ENCODE data around the gene TRMT11. TPM values are rescaled to one million over a fixed set of nuclear protein-coding genes. Genes with fewer than 3 reads are reported as not detected.

The TRMT11 gene
- total RNA-seq, 1 donor from 2014 or later: 105 TPM

- H4K20me1 ChIP-seq (ENCODE audit: low read depth): peaks cover 28% of the 10 kb centered on the region
- H3K9me3 Mint-ChIP-seq: no peaks in the 10 kb centered on the region
- peak overlapping the region; percentile 59 for H3K9ac ChIP-seq
- no peak overlapping the region for H3K27ac Mint-ChIP-seq
- H3K27me3 ChIP-seq: no peaks in the 10 kb centered on the region
- no peaks in the 10 kb centered on the region for H3K9me3 ChIP-seq (ENCODE audit: low read depth)
- H3K4me3 ChIP-seq: peak overlapping the region; percentile 73
- no peaks in the 10 kb centered on the region for H3K27me3 Mint-ChIP-seq (ENCODE audit: insufficient read depth, low read depth)
- no peak overlapping the region for H3K4me3 Mint-ChIP-seq
- H3K4me1 Mint-ChIP-seq: peaks cover 5% of the 10 kb centered on the region
- H3K27ac ChIP-seq: no peak overlapping the region
- peak overlapping the region; percentile 77 for H3K4me2 ChIP-seq
- H3K36me3 Mint-ChIP-seq: no peaks in the 10 kb centered on the region
- peaks cover 65% of the 10 kb centered on the region for H3K79me2 ChIP-seq (ENCODE audit: low read depth)
- H3F3A ChIP-seq (ENCODE audit: low read depth): peaks cover 30% of the 10 kb centered on the region
- H3K4me1 ChIP-seq: peaks cover 39% of the 10 kb centered on the region
- TF ChIP-seq EZH2 (IDR thresholded peaks at IDR 0.05): no peak
- TF ChIP-seq EZH2phosphoT487 (IDR thresholded peaks at IDR 0.05): no peak
- TF ChIP-seq, protein P1, sequence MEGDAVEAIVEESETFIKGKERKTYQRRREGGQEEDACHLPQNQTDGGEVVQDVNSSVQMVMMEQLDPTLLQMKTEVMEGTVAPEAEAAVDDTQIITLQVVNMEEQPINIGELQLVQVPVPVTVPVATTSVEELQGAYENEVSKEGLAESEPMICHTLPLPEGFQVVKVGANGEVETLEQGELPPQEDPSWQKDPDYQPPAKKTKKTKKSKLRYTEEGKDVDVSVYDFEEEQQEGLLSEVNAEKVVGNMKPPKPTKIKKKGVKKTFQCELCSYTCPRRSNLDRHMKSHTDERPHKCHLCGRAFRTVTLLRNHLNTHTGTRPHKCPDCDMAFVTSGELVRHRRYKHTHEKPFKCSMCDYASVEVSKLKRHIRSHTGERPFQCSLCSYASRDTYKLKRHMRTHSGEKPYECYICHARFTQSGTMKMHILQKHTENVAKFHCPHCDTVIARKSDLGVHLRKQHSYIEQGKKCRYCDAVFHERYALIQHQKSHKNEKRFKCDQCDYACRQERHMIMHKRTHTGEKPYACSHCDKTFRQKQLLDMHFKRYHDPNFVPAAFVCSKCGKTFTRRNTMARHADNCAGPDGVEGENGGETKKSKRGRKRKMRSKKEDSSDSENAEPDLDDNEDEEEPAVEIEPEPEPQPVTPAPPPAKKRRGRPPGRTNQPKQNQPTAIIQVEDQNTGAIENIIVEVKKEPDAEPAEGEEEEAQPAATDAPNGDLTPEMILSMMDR (IDR thresholded peaks at IDR 0.05): no peak
- peak overlapping the region; percentile 67 for H2AFZ ChIP-seq (replicated peaks)
- no peak for DNase-seq (ENCODE audit: low spot score)
- no peaks in the 10 kb centered on the region for H3K36me3 ChIP-seq
These were observed 782 bp downstream of the TRMT11 start for GRCh38 chr6:125987026-125987617.

DNA sequence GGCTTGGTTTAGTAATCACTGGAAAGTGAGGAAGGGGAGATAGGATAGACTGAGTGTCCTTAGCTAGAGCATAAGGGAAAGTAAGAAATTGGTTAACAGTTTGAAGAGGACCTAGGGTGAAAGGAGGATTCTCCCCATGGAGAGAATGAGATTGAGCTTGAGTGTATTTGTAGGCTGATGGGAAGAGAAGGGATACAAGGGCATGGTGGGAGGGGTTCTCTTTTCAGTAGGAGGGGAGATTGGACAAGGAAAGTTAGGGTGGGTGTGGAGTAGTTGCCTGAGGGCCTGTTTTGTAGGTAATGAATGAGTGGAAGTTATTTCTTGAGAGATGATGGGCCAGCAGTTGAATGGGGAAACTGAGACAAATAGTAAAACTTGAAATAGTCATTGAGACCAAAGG is 1.9 kb downstream of the TRMT11 start:
- Histone ChIP-seq H3K27ac (no peak overlapping the region), H3K4me2 (peak overlapping the region; percentile 77), H3F3A (ENCODE audit: low read depth) (peaks cover 30% of the 10 kb centered on the region), H3K79me2 (ENCODE audit: low read depth) (peaks cover 77% of the 10 kb centered on the region), H3K4me3 (peak overlapping the region; percentile 73), H2AFZ (replicated peaks) (no peak overlapping the region), H3K9ac (no peak overlapping the region), H3K27me3 (no peaks in the 10 kb centered on the region), H3K9me3 (ENCODE audit: low read depth) (no peaks in the 10 kb centered on the region), H4K20me1 (ENCODE audit: low read depth) (peaks cover 37% of the 10 kb centered on the region), H3K36me3 (no peaks in the 10 kb centered on the region), H3K4me1 (peaks cover 39% of the 10 kb centered on the region)
- TF ChIP-seq, protein P1 (IDR thresholded peaks at IDR 0.05): no peak
- no peak for TF ChIP-seq EZH2 (IDR thresholded peaks at IDR 0.05)
- no peak for TF ChIP-seq EZH2phosphoT487 (IDR thresholded peaks at IDR 0.05)
- Mint-ChIP-seq H3K4me3 (no peak overlapping the region), H3K27ac (no peak overlapping the region), H3K4me1 (peaks cover 5% of the 10 kb centered on the region), H3K9me3 (no peaks in the 10 kb centered on the region), H3K36me3 (no peaks in the 10 kb centered on the region), H3K27me3 (ENCODE audit: insufficient read depth, low read depth) (no peaks in the 10 kb centered on the region)
- no peak for DNase-seq (ENCODE audit: low spot score)

DNA sequence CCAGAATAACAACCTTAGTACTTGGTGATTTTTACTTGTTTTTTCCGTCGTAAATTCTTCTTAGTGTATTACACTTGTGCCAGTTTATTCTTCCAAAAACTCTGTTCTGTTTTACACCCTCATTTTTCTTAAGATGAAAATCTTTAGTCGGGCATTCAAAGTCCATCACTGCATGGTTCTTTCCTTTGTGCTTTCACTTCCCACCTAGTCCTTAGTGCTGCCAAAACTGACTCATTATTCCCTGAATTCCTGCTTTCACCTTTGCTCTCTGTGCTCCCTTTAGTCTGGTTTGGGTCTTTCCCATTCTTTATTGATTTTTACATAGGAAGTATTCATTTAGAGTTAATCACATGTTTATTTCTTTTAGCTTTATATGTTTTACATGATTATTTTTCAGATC is 3.3 kb downstream of the TRMT11 start:
- Histone ChIP-seq H3K36me3 (no peaks in the 10 kb centered on the region), H4K20me1 (ENCODE audit: low read depth) (peaks cover 44% of the 10 kb centered on the region), H3K4me3 (peak overlapping the region; percentile 13), H3K79me2 (ENCODE audit: low read depth) (peaks cover 90% of the 10 kb centered on the region), H3K27ac (peak overlapping the region; percentile 21), H3K9ac (no peak overlapping the region), H3F3A (ENCODE audit: low read depth) (peaks cover 36% of the 10 kb centered on the region), H3K4me1 (peaks cover 39% of the 10 kb centered on the region), H3K27me3 (no peaks in the 10 kb centered on the region), H2AFZ (replicated peaks) (no peak overlapping the region), H3K4me2 (peak overlapping the region; percentile 48), H3K9me3 (ENCODE audit: low read depth) (no peaks in the 10 kb centered on the region)
- no peaks in the 10 kb centered on the region for H3K36me3 Mint-ChIP-seq
- no peak for DNase-seq (ENCODE audit: low spot score)
- TF ChIP-seq EZH2phosphoT487 (IDR thresholded peaks at IDR 0.05): no peak
- no peak for TF ChIP-seq EZH2 (IDR thresholded peaks at IDR 0.05)
- TF ChIP-seq, protein P1 (IDR thresholded peaks at IDR 0.05): no peak
- H3K4me1 Mint-ChIP-seq: peaks cover 5% of the 10 kb centered on the region
- H3K27ac Mint-ChIP-seq: no peak overlapping the region
- no peaks in the 10 kb centered on the region for H3K27me3 Mint-ChIP-seq (ENCODE audit: insufficient read depth, low read depth)
- H3K9me3 Mint-ChIP-seq: no peaks in the 10 kb centered on the region
- H3K4me3 Mint-ChIP-seq: no peak overlapping the region
